Activated T-cell treated with anti-CD3 and anti-CD28 coated beads for 1 hour (primary cell): ENCODE data around the gene KCNAB2.

Experiments
- DNase-seq: peaks from one replicate; pipeline ENCODE4 v3.0.0-alpha.2; 2020; ENCODE audit warnings: low read depth

The KCNAB2 gene

DNA sequence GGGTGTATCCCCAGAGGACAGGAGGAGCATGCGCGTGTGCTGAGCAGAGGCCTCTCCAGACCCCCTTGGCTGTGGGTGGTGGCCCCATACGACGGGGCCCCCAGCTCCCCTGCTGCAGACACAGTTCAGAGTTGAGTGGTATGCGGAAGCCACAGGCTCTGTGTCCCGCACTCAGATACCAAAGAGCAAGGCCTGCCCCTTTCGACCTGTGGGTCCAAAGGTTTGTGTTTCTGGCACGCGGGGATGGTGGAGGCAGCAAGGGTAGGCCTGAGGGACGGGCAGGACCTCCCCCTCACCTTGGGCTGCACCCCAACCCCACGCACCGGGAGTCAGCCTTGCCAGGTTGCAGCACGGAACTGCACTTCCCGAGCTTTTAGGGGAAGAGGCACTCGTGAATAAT, at the start of gene KCNAB2:
Gene KCNAB2, plus strand, starts transcription at position 328 of the 400 bp plus-strand sequence. CDS start 5,649 bp downstream, outside the sequence.
- DNase-seq = no peak

DNA sequence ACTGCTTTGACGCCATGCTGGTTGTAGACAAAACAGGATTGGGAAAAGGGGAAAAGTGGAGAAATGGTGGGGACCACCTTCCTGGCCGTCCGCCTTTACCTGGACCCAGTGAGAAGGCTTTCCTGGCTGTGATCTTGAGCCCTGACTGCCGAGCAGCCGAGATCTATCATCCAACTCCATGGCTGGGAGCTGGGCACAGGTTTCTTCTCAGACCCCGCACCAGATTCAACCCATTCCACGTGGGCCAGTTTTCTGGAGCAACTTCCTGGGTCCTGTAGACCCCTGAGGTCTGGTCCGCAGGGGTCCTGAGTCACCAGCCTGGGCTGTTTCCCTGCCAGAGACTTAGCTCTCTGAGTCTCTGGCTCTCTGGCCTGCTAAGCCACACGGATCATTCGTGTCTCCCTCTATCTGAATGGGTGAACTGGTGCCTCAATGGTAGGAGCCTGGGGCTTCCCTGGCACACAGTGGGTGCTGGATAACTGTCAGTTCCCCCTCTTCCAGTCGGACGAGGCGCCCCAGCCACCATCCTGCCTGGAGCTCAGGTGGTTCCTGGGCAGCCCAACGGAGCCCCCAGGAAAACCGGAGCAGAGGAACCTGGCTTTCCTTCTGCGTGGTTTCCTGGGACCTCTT, 48.9 kb upstream of the KCNAB2 start:
- DNase-seq = no peak

DNA sequence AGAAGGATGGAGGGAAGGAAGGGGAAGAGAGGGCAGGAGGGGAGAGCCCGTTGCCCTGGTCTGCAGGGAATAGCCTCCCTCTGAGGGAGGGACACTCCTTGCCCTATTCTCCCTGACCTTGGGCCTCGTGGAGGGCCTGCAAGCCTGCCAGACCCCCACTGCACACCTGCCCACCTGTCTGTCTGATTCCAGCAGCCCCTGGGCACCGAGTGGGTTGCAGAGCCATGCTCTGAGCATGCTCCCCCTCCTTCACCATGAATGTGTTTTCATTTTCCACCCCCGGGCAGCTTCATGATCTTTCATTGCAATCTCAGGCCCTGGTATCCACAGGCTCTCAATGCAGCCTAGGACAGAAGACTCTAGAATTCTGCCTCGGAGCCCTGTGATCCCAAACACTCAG, 48.4 kb upstream of the KCNAB2 start:
- no peak for DNase-seq

- DNase-seq = no peak
These were observed 47.4 kb upstream of the KCNAB2 start for GRCh38 chr1:5998051-5998905.

GRCh38 chr1:5998906-5999301, 46.8 kb upstream of the KCNAB2 start:
- DNase-seq = no peak

DNA sequence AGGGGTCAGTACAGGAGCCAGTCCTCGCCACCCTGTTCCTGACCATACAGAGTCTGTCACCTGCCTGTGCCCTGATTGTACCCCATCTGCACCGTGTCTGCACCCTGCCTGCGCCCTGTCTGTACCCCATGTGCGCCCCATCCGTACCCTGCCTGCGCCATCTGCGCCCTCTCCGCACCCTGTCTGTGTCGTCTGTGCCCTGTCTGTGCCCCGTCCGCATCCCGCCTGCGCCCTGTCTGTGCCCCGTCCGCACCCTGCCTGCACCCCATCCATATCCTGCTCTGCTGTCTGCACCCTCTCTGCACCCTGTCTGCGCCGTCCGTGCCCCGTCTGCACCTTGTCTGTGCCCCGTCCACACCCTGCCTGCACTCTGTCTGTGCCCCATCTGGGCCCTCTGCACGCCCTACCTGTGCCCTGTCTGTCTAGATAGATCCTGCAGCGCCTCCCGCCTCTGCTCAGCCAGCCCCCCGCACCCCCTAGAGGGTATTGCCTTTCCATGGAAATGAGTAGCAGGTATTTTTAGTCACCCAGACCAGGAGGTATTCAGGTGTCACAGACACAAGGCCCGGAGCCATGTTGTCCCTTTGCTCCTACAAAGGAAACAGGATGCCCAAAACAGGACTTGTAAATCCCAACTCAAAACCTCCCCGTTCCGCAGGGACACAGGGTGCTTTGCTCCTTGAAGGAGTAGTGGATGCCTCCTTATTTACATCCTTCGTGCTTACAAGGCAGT, 45.8 kb upstream of the KCNAB2 start:
- DNase-seq = no peak

DNA sequence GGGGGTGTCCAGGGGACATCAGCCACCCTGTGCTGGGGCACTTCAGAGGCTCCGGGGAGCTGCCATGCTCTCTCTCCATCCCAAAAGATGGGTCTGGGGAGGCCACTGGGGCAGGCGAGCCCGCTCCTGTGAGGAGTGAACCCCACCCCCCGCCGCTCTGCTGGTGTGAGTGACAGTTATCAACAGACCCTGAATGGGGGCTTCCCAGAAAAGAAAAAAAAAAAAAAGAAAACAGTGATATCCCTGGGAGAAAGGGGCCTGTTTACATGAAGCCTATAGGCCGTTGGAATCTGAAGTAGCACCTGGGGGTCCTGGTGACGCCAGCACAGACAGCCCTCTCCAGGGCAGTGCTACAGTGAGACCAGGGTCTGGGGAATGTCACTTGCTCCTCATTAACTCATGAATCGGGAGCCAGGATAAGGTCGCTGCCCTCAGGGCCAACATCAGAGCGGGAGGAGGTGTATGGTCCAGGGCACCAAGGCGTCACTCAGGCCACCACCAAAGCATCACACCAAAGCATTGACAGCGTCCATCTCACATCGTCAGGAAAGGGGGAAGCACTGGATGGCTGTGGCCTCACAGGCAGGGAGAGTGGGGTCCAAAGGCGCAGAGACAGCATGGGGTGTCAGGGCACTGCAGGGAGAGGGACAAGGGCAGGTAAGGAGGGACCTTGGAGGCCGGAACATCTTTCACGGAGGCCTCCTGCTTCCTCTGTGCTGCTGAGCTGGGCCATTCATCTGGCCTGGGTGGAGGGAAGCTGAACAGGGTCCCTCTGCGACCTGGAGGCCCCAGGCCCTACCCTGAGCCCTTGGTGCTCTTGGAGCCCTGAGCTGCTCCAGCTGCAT, 45.0 kb upstream of the KCNAB2 start:
- DNase-seq = no peak

GRCh38 chr1:6001992-6002576, 43.6 kb upstream of the KCNAB2 start:
- DNase-seq = no peak

- DNase-seq = no peak
These were observed 42.8 kb upstream of the KCNAB2 start for GRCh38 chr1:6002714-6003501.

GRCh38 chr1:6003568-6004411, 41.9 kb upstream of the KCNAB2 start:
- DNase-seq = no peak

- DNase-seq = no peak
These were observed 41.1 kb upstream of the KCNAB2 start for GRCh38 chr1:6004412-6005123.

GRCh38 chr1:6005276-6005917, 40.3 kb upstream of the KCNAB2 start:
- no peak for DNase-seq

DNA sequence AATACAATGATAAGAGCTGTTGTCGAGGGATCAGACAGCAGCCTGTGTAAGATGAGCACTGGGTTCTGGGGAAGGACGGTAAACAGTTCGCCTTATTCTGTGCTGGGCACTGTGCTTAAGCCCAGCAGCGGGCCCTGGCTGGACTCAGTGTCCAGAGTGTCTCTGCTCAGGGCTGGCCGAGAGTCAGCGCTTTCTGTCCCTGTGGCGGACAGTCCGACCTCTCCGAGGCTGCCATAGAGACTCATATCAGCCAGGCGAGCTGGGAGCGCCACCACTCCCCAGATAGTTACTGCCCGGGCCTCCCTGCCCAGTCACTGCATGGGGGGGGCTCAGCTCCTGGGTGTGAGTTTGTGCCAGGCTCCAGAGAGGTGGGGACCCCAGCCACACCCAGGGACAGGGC, 38.8 kb upstream of the KCNAB2 start:
- no peak for DNase-seq

DNA sequence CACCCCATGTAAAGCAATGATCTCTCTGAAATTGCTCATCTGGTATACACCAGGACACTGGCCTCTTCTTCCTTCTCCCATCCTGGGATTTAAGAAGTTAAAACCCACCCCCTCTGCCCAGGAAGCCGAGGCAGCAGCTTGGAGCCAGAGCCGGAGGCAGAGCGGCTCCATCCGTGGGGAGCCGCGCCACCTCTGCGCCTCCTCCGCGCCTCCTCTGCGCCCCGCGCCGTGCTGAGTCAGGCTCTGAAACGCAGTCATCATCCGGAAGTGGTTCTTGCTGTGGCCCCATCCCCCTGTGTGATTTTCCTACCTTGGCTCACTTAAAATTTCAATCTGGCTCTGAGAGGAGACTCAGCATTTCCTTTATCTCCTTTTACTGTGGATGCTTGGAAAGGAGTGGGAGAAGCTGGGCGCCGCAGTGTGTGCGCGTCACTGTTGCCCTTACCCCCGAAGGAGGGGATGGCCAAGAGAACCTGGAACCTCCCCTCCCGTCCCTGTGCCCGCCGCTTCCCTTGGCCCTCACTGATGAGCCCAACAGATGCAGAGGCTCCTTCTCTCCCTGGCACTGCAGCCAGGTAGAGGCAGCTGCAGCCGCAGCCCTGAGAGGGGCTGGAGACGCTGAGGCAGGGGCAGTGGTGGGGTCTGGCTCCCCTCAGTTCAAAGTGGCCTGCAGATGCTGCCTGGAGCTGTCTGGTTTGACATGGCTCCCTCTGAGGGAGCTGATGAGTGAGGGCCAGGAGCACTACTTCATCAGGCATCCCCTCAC, 38.2 kb upstream of the KCNAB2 start:
- DNase-seq = no peak

GRCh38 chr1:6008084-6008415, 37.6 kb upstream of the KCNAB2 start:
- DNase-seq = no peak

- no peak for DNase-seq
These were observed 37.0 kb upstream of the KCNAB2 start for GRCh38 chr1:6008696-6009095.

- no peak for DNase-seq
These were observed 36.3 kb upstream of the KCNAB2 start for GRCh38 chr1:6009120-6010040.
